NT2/D1 (cell line): ENCODE results near the gene NPY4R.
"Not testable (repeated sequence)": the region's sequence is repeated elsewhere in the genome, so short reads cannot be mapped to it uniquely, and the experiment has no call there.

Experiments used
- YY1 ChIP-seq: IDR thresholded peaks from 2 replicates; pipeline ENCODE4 v1.6.1; 2011; ENCODE audit not compliant: insufficient read length, insufficient read depth
- ZNF274 ChIP-seq: IDR thresholded peaks from 2 replicates; pipeline ENCODE4 v1.6.1; 2011; ENCODE audit warnings: mild to moderate bottlenecking, low read depth, low read length

DNA sequence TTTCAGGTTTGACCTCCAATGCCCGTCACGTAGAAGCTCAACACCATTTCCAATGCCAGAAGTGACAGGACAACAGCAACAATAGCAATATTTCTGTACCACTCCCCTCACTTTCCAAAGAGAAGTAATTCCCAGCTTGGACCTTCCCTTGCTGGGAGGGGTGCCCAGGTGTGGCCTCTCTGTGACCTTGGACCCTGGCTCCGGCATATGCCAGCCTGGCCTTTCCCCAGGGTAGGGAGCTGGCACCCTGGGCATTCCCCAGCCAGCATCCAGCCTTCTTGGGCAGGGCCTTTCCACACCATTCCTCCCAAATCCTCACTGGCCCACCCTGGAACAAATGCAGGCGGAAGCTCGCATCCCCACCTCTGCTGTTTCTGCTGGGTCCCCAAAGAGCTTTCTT lies 53.1 kb downstream of the NPY4R start:
- TF ChIP-seq ZNF274, YY1: not testable (repeated sequence)
